Neuronal stem cell (in vitro differentiated cells): ENCODE data around the gene FBXO33.

ENCODE experiments used
- DNase-seq: peaks from one replicate; pipeline ENCODE4 v3.0.0-alpha.2; 2013; ENCODE audit warnings: low spot score
- H2AFZ ChIP-seq: one replicate; pipeline ENCODE4 v1.6.1; 2013; ENCODE audit warnings: mild to moderate bottlenecking, low read length, inconsistent platforms
- H2AK5ac ChIP-seq: 2 replicates; pipeline ENCODE4 v1.6.1; 2013; ENCODE audit warnings: low read depth, mild to moderate bottlenecking, inconsistent platforms, low read length, moderate library complexity, mixed read lengths
- H2BK120ac ChIP-seq: 2 replicates; pipeline ENCODE4 v1.6.1; 2013; ENCODE audit warnings: low read depth, mild to moderate bottlenecking, inconsistent platforms, low read length, moderate library complexity, mixed read lengths
- H2BK12ac ChIP-seq: one replicate; pipeline ENCODE4 v1.6.1; 2013; ENCODE audit warnings: low read length, inconsistent platforms
- H2BK15ac ChIP-seq: 2 replicates; pipeline ENCODE4 v1.6.1; 2013; ENCODE audit warnings: mild to moderate bottlenecking, low read length, inconsistent platforms, mixed read lengths
- H2BK5ac ChIP-seq: one replicate; pipeline ENCODE4 v1.6.1; 2013; ENCODE audit warnings: inconsistent platforms, mild to moderate bottlenecking, low read length, moderate library complexity
- H3K14ac ChIP-seq: one replicate; pipeline ENCODE4 v1.6.1; 2013; ENCODE audit warnings: low read length, inconsistent platforms
- H3K18ac ChIP-seq: 2 replicates; pipeline ENCODE4 v1.6.1; 2013; ENCODE audit warnings: low read length, inconsistent platforms
- H3K23ac ChIP-seq: 2 replicates; pipeline ENCODE4 v1.6.1; 2013; ENCODE audit warnings: low read depth, mild to moderate bottlenecking, mixed read lengths, low read length, inconsistent platforms; ENCODE audit not compliant: poor library complexity
- H3K27ac ChIP-seq: replicated peaks from 3 replicates; pipeline ENCODE4 v1.5.1; 2013; ENCODE audit warnings: low read length, inconsistent platforms
- H3K27me3 ChIP-seq, 3 experiments: 2 replicates each; pipeline ENCODE4 v1.6.1; 2013; ENCODE audit warnings: low read length in 3 of 3, mild to moderate bottlenecking in 2 of 3, inconsistent platforms in 1 of 3, low read depth in 1 of 3, mixed read lengths in 1 of 3, moderate library complexity in 1 of 3; ENCODE audit not compliant: control insufficient read depth in 3 of 3, insufficient read depth in 3 of 3
- H3K36me3 ChIP-seq, 2 donors: replicated peaks in 1 of 2; 2 replicates each; pipeline ENCODE4 v1.6.1; 2013; ENCODE audit warnings: low read length in 2 of 2; ENCODE audit not compliant: control insufficient read depth in 2 of 2, insufficient read depth in 2 of 2
- H3K4ac ChIP-seq: 2 replicates; pipeline ENCODE4 v1.6.1; 2013; ENCODE audit warnings: inconsistent platforms, mild to moderate bottlenecking, low read length, moderate library complexity
- H3K4me1 ChIP-seq, 2 donors: 1 replicate in 1 of 2; 2 replicates in 1 of 2; pipeline ENCODE4 v1.6.1; 2013; ENCODE audit warnings: low read length in 2 of 2, low read depth in 1 of 2; ENCODE audit not compliant: control insufficient read depth in 2 of 2, insufficient read depth in 1 of 2
- H3K4me2 ChIP-seq: one replicate; pipeline ENCODE4 v1.6.1; 2013; ENCODE audit warnings: mild to moderate bottlenecking, low read length, inconsistent platforms; ENCODE audit not compliant: insufficient read depth, poor library complexity, severe bottlenecking
- H3K4me3 ChIP-seq, 2 donors: 2 replicates each; pipeline ENCODE4 v1.5.1; 2013; ENCODE audit warnings: low read length in 2 of 2, mild to moderate bottlenecking in 2 of 2, inconsistent platforms in 1 of 2, moderate library complexity in 1 of 2
- H3K79me1 ChIP-seq: one replicate; pipeline ENCODE4 v1.6.1; 2013; ENCODE audit warnings: low read depth, mild to moderate bottlenecking, inconsistent platforms, low read length, moderate library complexity
- H3K9ac ChIP-seq: one replicate; pipeline ENCODE4 v1.6.1; 2013; ENCODE audit warnings: mild to moderate bottlenecking, low read depth, low read length, inconsistent platforms; ENCODE audit not compliant: poor library complexity
- H3K9me3 ChIP-seq, 2 donors: replicated peaks in 1 of 2; 2 replicates each; pipeline versions ENCODE3 to v1.6.1; 2013; ENCODE audit warnings: low read length in 2 of 2, mild to moderate bottlenecking in 2 of 2, inconsistent platforms in 1 of 2, low read depth in 1 of 2, mixed read lengths in 1 of 2, moderate library complexity in 1 of 2; ENCODE audit not compliant: control insufficient read depth in 2 of 2, insufficient read depth in 1 of 2
- H4K8ac ChIP-seq: one replicate; pipeline ENCODE4 v1.6.1; 2013; ENCODE audit warnings: low read depth, mild to moderate bottlenecking, inconsistent platforms, low read length, moderate library complexity
- H4K91ac ChIP-seq: one replicate; pipeline ENCODE4 v1.6.1; 2013; ENCODE audit warnings: low read length, low read depth, mild to moderate bottlenecking, inconsistent platforms; ENCODE audit not compliant: poor library complexity
- WGBS, 2 donors: extraction: QIAGEN DNeasy Blood & Tissue Kit; methylation state at CpG; one replicate each; pipeline ENCODE4 v1.1.7; 2013; ENCODE audit warnings: missing lambda C conversion rate in 2 of 2, mixed read lengths in 1 of 2; ENCODE audit not compliant: insufficient read length in 2 of 2, insufficient replicate concordance in 1 of 2; ENCODE audit errors: extremely low coverage in 2 of 2; 5-methylcytosine and 5-hydroxymethylcytosine counted together

The FBXO33 gene

DNA sequence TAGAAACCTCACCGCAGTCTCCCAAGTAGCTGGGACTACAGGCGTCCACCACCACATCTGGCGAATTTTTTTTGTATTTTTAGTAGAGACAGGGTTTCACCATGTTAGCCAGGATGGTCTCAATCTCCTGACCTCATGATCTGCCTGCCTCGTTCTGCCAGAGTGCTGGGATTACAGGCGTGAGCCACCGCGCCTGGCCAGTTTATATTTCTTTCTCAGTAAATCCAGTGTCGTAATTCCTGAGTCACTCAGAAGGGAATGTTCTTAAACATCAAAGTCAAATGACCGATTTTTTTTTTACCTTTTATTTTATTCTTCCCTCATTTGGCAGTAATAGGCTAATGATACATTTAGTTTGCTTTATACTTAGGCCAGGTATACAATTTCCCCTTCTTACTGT lies 80.5 kb downstream of the FBXO33 start:
- H3K4me1 ChIP-seq: peaks cover 0 to 1% of the 10 kb centered on the region in 2 donors
- H3K23ac ChIP-seq: no peak overlapping the region
- peaks cover 0 to 3% of the 10 kb centered on the region in 2 donors for H3K36me3 ChIP-seq
- H3K9me3 ChIP-seq: no peaks in the 10 kb centered on the region
- no peak overlapping the region for H3K4me3 ChIP-seq
- H4K91ac ChIP-seq: no peak overlapping the region
- H2BK5ac ChIP-seq: no peak overlapping the region
- H3K18ac ChIP-seq: no peak overlapping the region
- no peak overlapping the region for H3K4me2 ChIP-seq
- no peak overlapping the region for H3K27ac ChIP-seq
- H3K27me3 ChIP-seq: no peaks in the 10 kb centered on the region
- no CpG with 5 or more reads among the region's 9 CpGs for WGBS, 2 donors
- H4K8ac ChIP-seq: no peak overlapping the region
- no peak overlapping the region for H2AK5ac ChIP-seq
- no peak overlapping the region for H2BK15ac ChIP-seq
- H3K79me1 ChIP-seq: no peaks in the 10 kb centered on the region
- H3K9ac ChIP-seq: no peak overlapping the region
- no peak for DNase-seq
- H2AFZ ChIP-seq: no peak overlapping the region
- H2BK12ac ChIP-seq: no peak overlapping the region
- H3K4ac ChIP-seq: no peak overlapping the region
- H3K14ac ChIP-seq: no peak overlapping the region
- H2BK120ac ChIP-seq: no peak overlapping the region

DNA sequence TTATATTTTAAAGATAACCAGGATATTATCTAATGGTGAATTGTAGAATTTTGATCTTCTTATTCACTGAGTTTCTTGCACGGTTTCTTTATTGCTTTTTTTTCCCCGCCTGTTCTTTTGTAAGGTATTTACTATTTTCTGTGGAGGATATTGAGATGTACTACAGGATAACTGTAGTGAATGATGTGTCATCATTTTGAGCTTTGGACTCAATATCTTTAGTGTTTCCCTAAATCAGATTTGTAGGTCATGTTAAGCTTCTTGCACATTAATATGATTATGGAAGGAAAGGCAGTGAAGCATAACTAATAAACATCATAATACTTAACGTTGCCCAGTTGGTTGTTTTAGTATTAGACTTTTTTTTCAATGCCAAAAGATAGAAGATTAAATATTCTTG lies 81.4 kb downstream of the FBXO33 start:
- Histone ChIP-seq H2BK5ac (no peak overlapping the region), H3K18ac (no peak overlapping the region), H3K79me1 (no peaks in the 10 kb centered on the region), H3K4me3 (no peak overlapping the region), H4K8ac (no peak overlapping the region), H3K36me3 (peaks cover 0 to 8% of the 10 kb centered on the region in 2 donors), H3K9ac (no peak overlapping the region), H3K27me3 (no peaks in the 10 kb centered on the region), H3K23ac (no peak overlapping the region), H3K4ac (no peak overlapping the region), H3K9me3 (no peaks in the 10 kb centered on the region), H2BK12ac (no peak overlapping the region), H2AK5ac (no peak overlapping the region), H3K4me2 (no peak overlapping the region), H4K91ac (no peak overlapping the region), H2BK15ac (no peak overlapping the region), H2AFZ (no peak overlapping the region), H3K27ac (no peak overlapping the region), H2BK120ac (no peak overlapping the region), H3K14ac (no peak overlapping the region), H3K4me1 (peaks cover 0 to 1% of the 10 kb centered on the region in 2 donors)
- no CpG with 5 or more reads among the region's 3 CpGs for WGBS, 2 donors
- DNase-seq: no peak
